ENCODE data around the gene RNF217.
"Not testable (repeated sequence)": the region's sequence is repeated elsewhere in the genome, so short reads cannot be mapped to it uniquely, and the experiment has no call there.

Gene RNF217

GRCh38 chr6:125125856-125126255, 163.6 kb downstream of the RNF217 start:
- not testable (repeated sequence) for DNase-seq (ENCODE audit: low spot score)

GRCh38 chr6:125129354-125129753, 167.1 kb downstream of the RNF217 start:
- no peak for DNase-seq (ENCODE audit: low spot score)

GRCh38 chr6:125132058-125132457, 169.8 kb downstream of the RNF217 start:
- no peak for DNase-seq (ENCODE audit: low spot score)

GRCh38 chr6:125136378-125136777, 174.1 kb downstream of the RNF217 start:
- DNase-seq (ENCODE audit: low spot score): no peak

- DNase-seq (ENCODE audit: low spot score): no peak
Observed at GRCh38 chr6:125138083-125138482, 175.8 kb downstream of the RNF217 start.

GRCh38 chr6:125140808-125141207, 178.6 kb downstream of the RNF217 start:
- DNase-seq (ENCODE audit: low spot score): no peak

Data from cerebellar cortex (tissue), 1 donor.